NCI-H2029 (cell line): ENCODE measurements around the gene IRF4.

Source experiments
- DNase-seq: peaks from one replicate; lab custom pipeline; 2025; lab: John Stamatoyannopoulos, UW

IRF4 gene

GRCh38 chr6:353642-354614 lies 37.6 kb upstream of the IRF4 start:
- no peak for DNase-seq

DNA sequence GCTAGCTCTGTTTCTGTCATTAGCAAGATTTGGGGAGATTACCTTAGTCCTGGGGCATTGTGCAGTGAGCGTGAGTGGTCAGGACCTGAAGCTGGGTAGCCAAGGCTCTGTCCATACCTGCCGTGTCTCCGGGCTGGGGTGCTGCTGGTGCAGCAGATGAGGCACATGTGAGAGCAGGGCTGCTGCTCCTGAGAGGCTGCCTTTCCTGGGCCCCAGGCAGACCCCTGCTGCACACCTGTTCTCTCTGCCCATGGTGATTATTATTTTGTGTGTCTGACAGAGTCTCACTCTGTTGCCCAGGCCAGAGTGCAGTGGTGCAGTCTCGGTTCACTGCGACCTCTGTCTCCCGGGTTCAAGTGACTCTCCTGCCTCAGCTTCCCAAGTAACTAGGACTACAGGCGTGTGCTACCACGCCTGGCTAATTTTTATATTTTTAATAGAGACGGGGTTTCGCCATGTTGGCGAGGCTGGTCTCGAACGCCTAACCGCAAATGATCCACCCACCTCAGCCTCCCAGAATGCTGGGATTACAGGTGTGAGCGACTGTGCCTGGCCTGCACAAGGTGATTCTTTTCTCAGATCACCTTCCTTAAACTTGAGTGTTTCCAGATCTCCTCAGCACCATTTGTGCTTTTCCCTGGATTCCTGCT lies 36.8 kb upstream of the IRF4 start:
- DNase-seq, result no peak

GRCh38 chr6:355373-356208 lies 36.0 kb upstream of the IRF4 start:
- DNase-seq, result no peak

- no peak for DNase-seq
Measured at GRCh38 chr6:356828-357251, 34.7 kb upstream of the IRF4 start.

GRCh38 chr6:357261-357790 lies 34.2 kb upstream of the IRF4 start:
- DNase-seq, result no peak

DNA sequence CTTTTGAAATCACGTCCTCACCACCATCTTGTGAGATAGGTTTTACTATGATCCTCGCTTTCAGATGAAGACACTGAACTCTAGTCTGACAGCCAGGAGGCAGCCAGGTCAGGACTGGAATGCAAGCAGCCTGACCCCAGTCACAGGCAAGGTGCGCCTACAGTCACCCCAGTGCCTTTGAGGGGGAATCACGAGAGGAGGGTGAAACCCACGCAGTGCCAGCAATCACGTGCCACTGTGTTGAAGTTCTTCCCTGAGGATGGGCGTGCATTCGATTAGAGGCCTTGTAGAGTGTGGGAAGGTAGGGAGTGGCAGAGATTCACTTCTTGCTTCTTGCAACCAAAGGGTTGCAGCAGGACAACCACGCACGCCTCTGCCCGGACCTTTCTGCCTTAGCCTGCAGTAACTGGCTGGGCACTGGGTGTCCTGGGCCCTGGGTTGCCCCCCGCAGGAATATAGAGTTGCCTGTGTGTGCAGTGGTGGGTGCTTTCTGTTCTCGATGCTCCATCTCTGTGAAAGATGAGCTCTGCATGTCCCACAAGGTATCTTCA lies 33.7 kb upstream of the IRF4 start:
- DNase-seq, result no peak

GRCh38 chr6:358432-358831 lies 33.1 kb upstream of the IRF4 start:
- no peak for DNase-seq

DNA sequence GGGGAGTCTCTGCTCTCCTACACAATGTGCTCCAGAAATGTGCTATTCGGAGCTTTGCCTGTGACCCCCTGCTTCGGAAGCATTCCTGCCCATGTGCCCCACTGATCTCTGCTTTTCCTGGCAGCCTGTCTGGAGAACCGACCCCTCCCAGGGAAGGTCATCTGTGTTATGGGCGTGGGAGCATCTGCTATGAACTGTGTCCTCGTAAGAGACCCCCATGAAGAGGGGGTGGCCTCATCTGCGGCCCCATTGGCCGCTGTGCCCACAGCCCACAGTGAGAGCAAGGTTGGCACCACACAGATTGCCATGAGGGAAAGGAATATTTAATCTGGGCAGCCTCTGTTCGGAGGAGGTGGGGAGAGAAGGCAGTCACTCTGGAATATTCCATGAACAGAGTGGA lies 32.7 kb upstream of the IRF4 start:
- no peak for DNase-seq

GRCh38 chr6:359261-360035 lies 32.1 kb upstream of the IRF4 start:
- DNase-seq, result no peak

DNA sequence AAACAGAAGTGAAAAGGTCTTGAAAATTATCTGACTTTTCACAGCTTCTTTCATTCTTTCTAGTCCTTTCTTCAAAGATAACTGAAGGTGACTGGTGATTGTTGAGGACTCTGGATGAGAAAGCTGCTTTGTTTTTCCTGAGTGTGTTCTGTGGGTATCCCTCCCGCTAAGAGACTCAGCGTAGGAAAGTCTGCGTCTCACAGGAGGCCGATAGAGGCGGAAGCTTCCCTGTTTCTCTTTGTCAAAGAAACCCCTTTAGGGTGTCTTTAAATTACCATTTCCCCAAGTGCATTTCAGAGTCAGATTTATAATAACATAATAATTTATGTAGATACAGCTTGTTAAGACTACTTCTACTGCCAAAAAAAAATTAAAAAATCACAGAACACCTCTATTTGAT lies 31.2 kb upstream of the IRF4 start:
- DNase-seq, result no peak

DNA sequence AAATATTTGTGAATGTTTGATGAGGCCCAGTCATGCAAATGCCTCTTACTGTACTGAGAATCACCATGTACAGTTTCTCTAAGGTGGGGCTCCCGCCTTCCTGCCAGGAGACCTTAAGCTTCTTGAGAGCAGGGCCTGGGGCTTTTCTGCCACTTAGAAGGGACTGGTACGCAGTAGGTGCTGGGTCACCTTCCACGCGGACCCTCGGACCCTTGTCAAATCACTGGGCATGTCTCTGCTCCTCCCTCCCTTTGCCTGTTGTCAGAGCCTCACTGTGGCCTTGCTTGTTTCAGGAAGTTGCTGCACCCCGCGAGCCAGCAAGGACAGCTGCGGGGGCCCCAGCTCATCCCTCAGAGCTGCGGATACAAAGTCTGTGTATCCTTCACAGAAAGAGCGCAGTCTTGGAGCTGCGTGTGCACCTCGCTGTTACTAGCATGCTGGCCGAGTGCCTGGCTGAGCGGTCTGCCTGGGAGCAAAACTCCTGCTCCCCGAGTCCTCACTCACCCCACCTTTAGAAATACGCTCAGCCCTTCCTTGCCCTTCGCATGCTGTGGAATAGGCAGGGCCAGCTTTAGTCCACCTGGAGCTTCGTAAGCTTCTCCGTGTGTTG lies 30.7 kb upstream of the IRF4 start:
- no peak for DNase-seq

GRCh38 chr6:361411-362132 lies 30.0 kb upstream of the IRF4 start:
- DNase-seq, result no peak

- no peak for DNase-seq
Measured at GRCh38 chr6:362231-362923, 29.2 kb upstream of the IRF4 start.

DNA sequence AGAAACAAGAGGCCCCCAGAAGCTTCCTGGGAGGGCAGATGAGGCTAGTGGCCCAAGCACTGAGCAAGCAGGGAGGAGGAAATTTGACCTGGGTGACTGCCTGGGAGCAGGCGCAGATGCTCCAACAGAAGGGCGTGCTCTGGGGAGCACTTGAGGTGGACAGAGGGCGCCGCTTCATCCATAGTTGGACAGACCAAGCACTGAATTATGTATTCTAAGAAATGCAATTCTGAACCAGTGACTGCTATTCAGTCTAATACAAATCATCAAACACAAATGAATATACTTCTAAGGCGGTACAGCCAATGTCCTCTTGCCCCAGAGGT lies 28.7 kb upstream of the IRF4 start:
- no peak for DNase-seq

DNA sequence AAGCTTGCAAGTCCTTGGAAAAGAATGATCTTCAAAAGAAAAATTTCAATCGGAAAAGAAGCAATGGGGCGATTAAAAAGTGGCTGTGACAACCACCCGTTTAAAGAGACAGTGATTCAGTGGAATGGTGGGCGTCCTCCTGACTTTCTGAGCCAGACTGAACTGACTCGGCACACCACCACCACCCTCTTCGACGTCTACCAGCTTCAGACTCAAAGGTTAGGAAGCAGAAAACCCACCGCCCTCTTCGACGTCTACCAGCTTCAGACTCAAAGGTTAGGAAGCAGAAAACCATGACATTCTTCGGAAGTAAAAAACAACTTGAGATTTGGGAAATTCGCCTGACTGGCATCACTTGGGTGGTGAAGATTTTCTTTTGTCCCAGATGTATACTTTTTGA lies 28.3 kb upstream of the IRF4 start:
- no peak for DNase-seq

DNA sequence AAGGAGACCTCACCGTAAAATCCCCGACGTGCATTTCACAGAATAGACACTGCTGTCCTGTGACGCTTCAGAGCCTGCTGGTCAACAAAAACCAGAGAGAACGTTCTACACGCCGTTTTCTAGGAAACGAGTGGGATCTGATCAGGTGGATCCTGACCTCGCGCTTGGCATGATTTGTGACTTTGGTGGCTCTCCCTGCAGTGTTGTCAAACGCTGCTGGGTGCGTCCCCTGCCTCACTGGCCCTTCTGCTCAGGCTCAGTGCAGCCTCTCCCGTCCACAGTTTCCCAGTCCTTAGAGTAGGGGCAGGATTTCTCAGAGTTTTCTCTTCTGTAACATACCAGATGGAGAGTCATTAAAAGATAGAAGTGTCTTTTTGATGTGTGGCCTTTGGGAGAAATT lies 27.6 kb upstream of the IRF4 start:
- no peak for DNase-seq

GRCh38 chr6:364609-365540 lies 26.7 kb upstream of the IRF4 start:
- DNase-seq, result no peak

DNA sequence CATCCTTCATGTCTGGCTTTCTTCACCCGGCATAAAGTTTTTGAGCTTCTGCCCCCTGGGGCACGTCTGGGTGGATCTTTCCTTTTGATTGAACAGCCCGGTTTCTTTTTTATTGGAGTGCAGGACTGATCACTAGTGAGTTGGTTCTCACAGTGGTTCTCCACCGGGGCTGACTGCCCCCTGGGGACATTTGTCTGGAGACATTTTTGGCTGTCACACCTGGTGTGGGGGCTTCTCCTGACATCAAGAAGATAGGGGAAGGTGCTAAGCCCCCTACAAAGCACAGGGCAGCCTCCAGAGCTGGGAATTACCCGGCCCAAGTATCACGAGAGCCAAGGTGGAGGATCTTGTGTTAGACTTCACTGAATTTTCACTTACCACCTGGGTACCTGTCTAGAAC lies 25.7 kb upstream of the IRF4 start:
- DNase-seq, result no peak
